Heart left ventricle (tissue), 13 donors: Measurements from ENCODE around the gene LRRTM2.

Experiments used
- CTCF ChIP-seq, 12 donors: fragments of 200-600 bp; sonication (generic) in 4 of 12; IDR thresholded peaks; one replicate each; pipeline versions ENCODE4 v1.5.0 to v1.8.0; 2018 to 2022; ENCODE audit warnings: antibody characterized with exemption in 12 of 12, mild to moderate bottlenecking in 5 of 12
- POLR2A ChIP-seq, 2 donors: fragments of 450-650 bp; IDR thresholded peaks; one replicate each; pipeline ENCODE4 v1.6.1; 2017; ENCODE audit warnings: antibody characterized with exemption in 2 of 2, mild to moderate bottlenecking in 2 of 2, moderate library complexity in 2 of 2
- donor health status: ischemic (EF 13 %, LVEDD 7.1; RV severe dilation, severe dysfunction).
- donor health status: DM: no; HTN: yes; CAD: no.
- donor health status: DM: no; HTN: no; CAD: no.
- donor health status: ischemic (EF 25% LVEDD 6.9; RV normal size, moderate dysfunction).
- donor health status: ischemic (EF 25% LVEDD 5.7; RV mildly dilated, moderate dysfunction).
- donor health status: ischemic (EF 35%, LVEDD 5.7; RV mildly dilated, moderate dysfunction).
- donor health status: nonischemic (EF 11% LVEDD 7.7; RV severe dilation, severe dysfunction).
- donor health status: DM: yes; HTN: yes; CAD: no.
- donor health status: PGD.
- donor health status: ischemic (EF 29% LVEDD 5.4; RV normal size, mild dysfunction).
- donor health status: nonischemic (EF 23%, LVEDD 6.1; RV moderate dilation, normal function).

GRCh38 chr5:138883211-138883610, 8.1 kb upstream of the LRRTM2 start:
- no peak for TF ChIP-seq POLR2A (IDR thresholded peaks at IDR 0.05)
- TF ChIP-seq CTCF (IDR thresholded peaks at IDR 0.05), result no peak
